ENCODE results near the gene VWA1. TPM values are rescaled to one million over a fixed set of nuclear protein-coding genes. Genes with fewer than 3 reads are reported as not detected.
"Not testable (repeated sequence)": the region's sequence is repeated elsewhere in the genome, so short reads cannot be mapped to it uniquely, and the experiment has no call there.

Gene VWA1
- total RNA-seq, 1 donor from 2014 or later: 56.9 TPM

- Mint-ChIP-seq H3K4me3 (ENCODE audit: unreplicated experiment) (no peak overlapping the region), H3K27ac (ENCODE audit: unreplicated experiment) (no peak overlapping the region), H3K4me1 (ENCODE audit: low read depth, unreplicated experiment) (no peaks in the 10 kb centered on the region), H3K9me3 (ENCODE audit: unreplicated experiment) (no peaks in the 10 kb centered on the region), H3K27me3 (ENCODE audit: unreplicated experiment) (no peaks in the 10 kb centered on the region), H3K36me3 (ENCODE audit: unreplicated experiment) (no peaks in the 10 kb centered on the region)
- TF ChIP-seq CTCF (IDR thresholded peaks at IDR 0.05; ENCODE audit: partially characterized antibody, unreplicated experiment): no peak
- no peak for DNase-seq
Observed at GRCh38 chr1:1451696-1452364, 16.3 kb downstream of the VWA1 start.

GRCh38 chr1:1452365-1452739 lies 16.9 kb downstream of the VWA1 start:
- not testable (repeated sequence) for H3K4me1 Mint-ChIP-seq (ENCODE audit: low read depth, unreplicated experiment); H3K4me3 Mint-ChIP-seq (ENCODE audit: unreplicated experiment); H3K27ac Mint-ChIP-seq (ENCODE audit: unreplicated experiment); H3K9me3 Mint-ChIP-seq (ENCODE audit: unreplicated experiment); H3K27me3 Mint-ChIP-seq (ENCODE audit: unreplicated experiment); H3K36me3 Mint-ChIP-seq (ENCODE audit: unreplicated experiment); DNase-seq

DNA sequence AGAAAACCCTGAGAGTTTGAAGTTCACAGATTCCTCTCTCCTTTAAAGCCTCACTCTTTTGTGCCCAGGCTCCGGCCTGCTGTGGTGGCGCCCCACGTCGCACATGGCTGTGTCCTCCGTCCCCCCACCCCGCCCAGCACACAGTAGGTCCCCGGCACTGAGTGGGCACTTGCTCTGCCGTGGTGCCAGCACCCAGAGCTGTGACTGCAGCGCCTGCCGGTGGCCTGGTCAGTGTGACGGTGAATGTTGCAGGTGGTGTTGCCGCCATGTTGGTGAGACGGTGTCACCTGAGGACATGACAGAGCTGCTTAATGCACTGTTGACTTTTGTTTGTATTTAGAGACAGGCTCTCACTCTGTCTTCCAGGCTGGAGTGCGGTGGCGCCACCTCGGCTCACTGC lies 17.4 kb downstream of the VWA1 start:
- peaks cover 1% of the 10 kb centered on the region for H3K9me3 Mint-ChIP-seq (ENCODE audit: unreplicated experiment)
- H3K27me3 Mint-ChIP-seq (ENCODE audit: unreplicated experiment): no peaks in the 10 kb centered on the region
- H3K4me3 Mint-ChIP-seq (ENCODE audit: unreplicated experiment): no peak overlapping the region
- DNase-seq: no peak
- H3K36me3 Mint-ChIP-seq (ENCODE audit: unreplicated experiment): no peaks in the 10 kb centered on the region
- no peak overlapping the region for H3K27ac Mint-ChIP-seq (ENCODE audit: unreplicated experiment)
- TF ChIP-seq CTCF (IDR thresholded peaks at IDR 0.05; ENCODE audit: partially characterized antibody, unreplicated experiment): no peak
- H3K4me1 Mint-ChIP-seq (ENCODE audit: low read depth, unreplicated experiment): no peaks in the 10 kb centered on the region

DNA sequence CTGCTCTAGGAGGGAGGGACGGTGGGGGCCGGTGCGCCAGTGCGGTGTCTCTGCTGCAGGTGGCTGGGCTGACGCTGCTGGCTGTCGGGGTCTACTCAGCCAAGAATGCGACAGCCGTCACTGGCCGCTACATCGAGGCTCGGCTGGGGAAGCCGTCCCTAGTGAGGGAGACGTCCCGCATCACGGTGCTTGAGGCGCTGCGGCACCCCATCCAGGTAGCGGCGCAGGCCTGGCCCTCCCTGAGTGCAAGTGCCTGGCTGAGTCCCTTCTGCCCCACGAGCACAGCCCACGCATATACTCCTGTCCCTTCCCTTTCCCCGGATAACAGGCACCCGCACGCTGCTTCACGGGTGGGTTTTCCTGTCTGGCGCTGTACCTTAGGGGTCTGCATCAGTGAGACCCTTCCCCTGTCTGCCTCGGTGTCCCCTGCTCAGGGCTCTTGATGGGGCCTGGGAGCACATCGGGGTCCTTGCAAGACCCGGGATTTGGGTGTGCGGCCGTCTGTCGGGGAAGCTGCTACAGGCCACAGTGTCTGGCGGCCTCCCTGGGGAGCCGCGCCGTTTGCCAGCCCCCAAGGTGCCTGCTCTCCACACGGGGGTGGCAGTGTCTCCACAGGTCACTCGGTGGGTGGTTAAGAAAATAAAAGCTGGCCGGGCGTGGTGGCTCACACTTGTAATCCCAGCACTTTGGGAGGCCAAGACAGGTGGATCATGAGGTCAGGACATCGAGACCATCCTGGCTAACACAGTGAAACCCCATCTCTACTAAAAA lies 19.0 kb downstream of the VWA1 start:
- not testable (repeated sequence) for H3K27me3 Mint-ChIP-seq (ENCODE audit: unreplicated experiment); H3K36me3 Mint-ChIP-seq (ENCODE audit: unreplicated experiment); DNase-seq; H3K4me3 Mint-ChIP-seq (ENCODE audit: unreplicated experiment); H3K4me1 Mint-ChIP-seq (ENCODE audit: low read depth, unreplicated experiment); H3K9me3 Mint-ChIP-seq (ENCODE audit: unreplicated experiment); H3K27ac Mint-ChIP-seq (ENCODE audit: unreplicated experiment)

GRCh38 chr1:1455366-1455884 lies 19.9 kb downstream of the VWA1 start:
- H3K27me3 Mint-ChIP-seq (ENCODE audit: unreplicated experiment): no peaks in the 10 kb centered on the region
- H3K4me1 Mint-ChIP-seq (ENCODE audit: low read depth, unreplicated experiment): no peaks in the 10 kb centered on the region
- DNase-seq: no peak
- peaks cover 4% of the 10 kb centered on the region for H3K9me3 Mint-ChIP-seq (ENCODE audit: unreplicated experiment)
- no peak overlapping the region for H3K27ac Mint-ChIP-seq (ENCODE audit: unreplicated experiment)
- H3K4me3 Mint-ChIP-seq (ENCODE audit: unreplicated experiment): no peak overlapping the region
- H3K36me3 Mint-ChIP-seq (ENCODE audit: unreplicated experiment): no peaks in the 10 kb centered on the region
- TF ChIP-seq CTCF (IDR thresholded peaks at IDR 0.05; ENCODE audit: partially characterized antibody, unreplicated experiment): no peak

DNA sequence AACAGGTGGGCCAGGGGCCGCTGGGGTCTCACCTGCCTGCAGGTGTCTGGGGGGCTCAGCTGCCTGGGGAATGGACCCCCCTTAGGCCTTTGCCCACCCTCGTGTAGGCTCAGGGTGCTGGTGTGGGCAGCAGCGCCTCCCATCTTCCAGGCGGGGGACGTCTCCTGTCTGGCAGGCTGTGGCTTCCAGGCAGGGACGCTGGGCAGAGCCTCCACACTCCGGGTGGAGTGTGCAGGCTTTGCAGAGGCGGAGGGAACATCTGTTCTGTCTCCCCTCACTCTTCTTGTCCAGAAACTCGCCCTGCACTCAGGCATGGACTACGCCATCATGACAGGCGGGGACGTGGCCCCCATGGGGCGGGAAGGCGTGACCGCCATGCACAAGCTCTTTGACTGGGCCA lies 20.4 kb downstream of the VWA1 start:
- not testable (repeated sequence) for H3K27ac Mint-ChIP-seq (ENCODE audit: unreplicated experiment)

GRCh38 chr1:1456683-1457255 lies 21.3 kb downstream of the VWA1 start:
- H3K9me3 Mint-ChIP-seq (ENCODE audit: unreplicated experiment); DNase-seq; H3K27me3 Mint-ChIP-seq (ENCODE audit: unreplicated experiment); H3K27ac Mint-ChIP-seq (ENCODE audit: unreplicated experiment); H3K36me3 Mint-ChIP-seq (ENCODE audit: unreplicated experiment); H3K4me3 Mint-ChIP-seq (ENCODE audit: unreplicated experiment); H3K4me1 Mint-ChIP-seq (ENCODE audit: low read depth, unreplicated experiment): not testable (repeated sequence)

More for the DNA sequence above, 20.4 kb downstream of the VWA1 start:
- H3K9me3 Mint-ChIP-seq (ENCODE audit: unreplicated experiment); H3K27me3 Mint-ChIP-seq (ENCODE audit: unreplicated experiment); DNase-seq; H3K4me3 Mint-ChIP-seq (ENCODE audit: unreplicated experiment); H3K4me1 Mint-ChIP-seq (ENCODE audit: low read depth, unreplicated experiment); H3K36me3 Mint-ChIP-seq (ENCODE audit: unreplicated experiment): not testable (repeated sequence)

DNA sequence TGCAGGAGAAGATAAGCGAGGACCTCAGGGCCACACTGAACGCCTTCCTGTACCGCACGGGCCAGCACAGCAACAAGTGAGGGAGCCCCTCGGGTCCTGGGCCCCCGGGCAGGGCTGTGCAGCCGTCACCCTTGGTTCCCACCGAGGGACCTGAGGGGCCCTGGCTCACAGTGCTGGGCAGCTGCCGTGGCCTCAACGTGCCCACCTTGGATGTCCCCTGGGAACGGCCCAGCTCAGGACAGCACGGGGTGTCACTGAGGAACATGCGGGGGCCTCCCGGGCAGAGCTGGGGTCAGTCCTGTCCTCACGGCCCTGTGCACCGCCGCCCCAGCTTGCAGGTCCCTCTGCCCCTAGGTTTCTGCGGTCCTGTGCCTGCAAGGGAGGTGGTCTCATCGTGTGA lies 23.7 kb downstream of the VWA1 start:
- H3K4me1 Mint-ChIP-seq (ENCODE audit: low read depth, unreplicated experiment); DNase-seq; H3K27ac Mint-ChIP-seq (ENCODE audit: unreplicated experiment); H3K27me3 Mint-ChIP-seq (ENCODE audit: unreplicated experiment); H3K4me3 Mint-ChIP-seq (ENCODE audit: unreplicated experiment); H3K9me3 Mint-ChIP-seq (ENCODE audit: unreplicated experiment); H3K36me3 Mint-ChIP-seq (ENCODE audit: unreplicated experiment): not testable (repeated sequence)

GRCh38 chr1:1459711-1460110 lies 24.2 kb downstream of the VWA1 start:
- H3K4me1 Mint-ChIP-seq (ENCODE audit: low read depth, unreplicated experiment); H3K9me3 Mint-ChIP-seq (ENCODE audit: unreplicated experiment); H3K4me3 Mint-ChIP-seq (ENCODE audit: unreplicated experiment); H3K27ac Mint-ChIP-seq (ENCODE audit: unreplicated experiment); DNase-seq; H3K27me3 Mint-ChIP-seq (ENCODE audit: unreplicated experiment); H3K36me3 Mint-ChIP-seq (ENCODE audit: unreplicated experiment): not testable (repeated sequence)
